NCI-H510A (cell line): Measurements from ENCODE around the gene APOH.

Experiments used
- DNase-seq: peaks from one replicate; lab custom pipeline; 2025; lab: John Stamatoyannopoulos, UW

The APOH gene

DNA sequence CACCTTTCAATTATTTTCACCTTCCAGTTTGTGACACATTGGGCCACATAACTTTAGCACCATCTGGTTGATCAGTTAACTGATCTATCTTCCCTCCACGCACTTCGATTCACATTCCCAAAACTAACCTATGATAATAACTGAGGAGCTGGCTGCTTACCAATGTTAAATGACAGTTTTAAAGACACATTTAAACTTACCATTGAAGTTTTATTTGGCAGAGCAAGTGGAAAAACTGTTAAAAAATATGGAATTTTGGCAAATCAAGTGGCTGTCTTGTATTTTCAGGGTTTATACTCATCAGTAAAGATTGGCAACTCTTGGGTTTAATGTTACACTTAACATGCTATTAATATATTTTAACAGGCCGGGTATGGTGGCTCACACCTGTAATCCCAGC is 5.4 kb upstream of the APOH start:
- no peak for DNase-seq

DNA sequence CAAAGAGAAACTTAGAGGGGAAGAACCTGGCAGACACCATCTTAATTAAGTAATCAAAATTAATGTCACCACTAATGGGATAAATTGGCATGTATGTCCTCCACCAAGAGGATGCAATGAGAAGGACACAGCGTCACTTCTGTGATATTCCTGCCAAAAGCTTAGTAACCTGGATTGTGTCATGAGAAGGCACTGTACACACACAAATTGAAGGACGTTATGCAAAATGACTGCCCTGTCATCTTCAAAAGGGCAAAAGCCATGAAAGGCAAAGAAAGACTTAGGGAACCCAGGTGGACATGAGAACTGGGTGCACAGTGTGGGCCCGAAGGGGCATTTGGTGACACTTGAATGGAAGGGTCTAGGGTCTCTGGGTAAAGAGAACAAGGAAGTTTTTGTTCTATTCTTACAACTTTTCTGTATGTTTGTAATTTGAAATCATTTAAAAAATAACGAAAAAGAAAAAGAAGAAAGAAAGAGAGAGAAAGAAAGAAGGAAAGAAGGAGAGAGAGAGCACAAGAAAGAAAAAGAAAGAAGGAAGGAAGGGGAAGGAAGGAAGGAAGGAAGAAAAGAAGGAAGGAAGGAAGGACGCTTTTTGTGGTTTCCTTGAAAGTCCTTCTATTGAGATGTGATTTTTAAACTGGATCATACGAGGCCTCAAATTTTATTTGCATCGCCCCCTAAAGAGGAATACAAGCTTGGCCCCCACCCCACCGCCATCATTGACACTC is 4.0 kb upstream of the APOH start:
- DNase-seq: no peak

DNA sequence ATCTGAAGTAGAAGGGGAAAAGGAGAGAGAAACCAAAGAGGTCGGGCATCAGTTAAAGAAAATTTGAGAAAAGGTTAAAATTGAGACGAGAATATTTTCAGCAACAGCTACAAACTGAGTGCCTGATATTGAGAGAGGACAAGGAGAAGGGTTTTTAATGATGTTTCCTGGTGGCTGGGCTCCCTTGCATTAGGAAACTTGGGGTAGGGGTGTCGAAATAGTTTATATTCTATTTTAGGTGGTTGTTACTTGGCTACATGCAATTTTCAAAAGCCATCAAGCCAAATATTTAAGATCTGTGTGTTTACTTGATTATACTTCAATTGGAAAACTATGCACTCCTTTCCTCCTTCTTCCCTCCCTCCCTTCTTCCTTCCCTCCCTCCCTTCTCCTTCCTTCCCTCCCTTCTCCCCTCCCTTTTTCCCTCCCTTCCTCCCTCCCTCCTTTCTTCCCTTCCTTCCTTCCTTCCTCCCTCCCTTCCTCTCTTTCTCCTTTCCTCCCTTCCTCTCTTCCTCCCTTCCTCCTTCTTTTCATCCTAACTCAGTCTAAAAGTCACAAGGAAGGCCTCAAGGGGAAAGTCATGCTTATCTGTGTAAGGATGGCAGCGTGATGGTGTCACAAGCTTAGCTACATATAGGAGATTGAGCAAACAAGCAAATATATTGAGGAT is 1.8 kb upstream of the APOH start:
- no peak for DNase-seq

DNA sequence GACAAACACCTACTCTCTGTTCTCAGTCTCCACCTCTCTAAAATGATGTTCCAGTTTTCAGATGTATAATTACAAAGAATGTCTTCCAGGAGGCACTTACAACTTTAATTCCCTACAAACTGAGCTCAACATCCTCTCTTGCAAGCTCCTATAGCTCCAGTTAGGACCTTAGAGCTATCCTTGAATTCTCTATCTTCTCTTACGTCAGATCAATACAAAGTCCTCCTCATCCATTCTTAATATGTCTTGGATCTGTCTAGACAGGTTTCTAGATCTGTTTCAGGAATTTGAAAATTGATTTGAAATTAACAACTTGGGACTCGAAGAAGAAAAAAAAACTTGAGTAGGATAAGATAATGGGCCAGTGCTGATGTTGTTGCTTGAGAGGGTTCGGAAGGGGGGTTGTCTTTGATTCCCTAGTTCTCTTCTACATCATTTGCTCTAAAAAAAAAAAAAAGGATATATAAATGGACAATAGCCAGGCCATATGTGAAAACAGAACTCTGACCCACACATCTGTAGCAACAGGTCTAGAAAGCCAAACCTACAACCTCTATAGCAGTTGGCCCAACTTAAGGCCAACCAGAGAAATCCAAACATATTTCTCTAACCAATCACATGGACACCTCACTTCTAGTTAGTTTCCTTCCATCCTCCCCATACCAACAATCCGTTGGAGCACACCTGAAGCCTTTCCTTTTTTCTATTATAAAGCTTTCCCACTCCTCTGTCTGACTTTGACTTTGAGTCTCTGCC is 746 bp upstream of the APOH start:
- DNase-seq: no peak

DNA sequence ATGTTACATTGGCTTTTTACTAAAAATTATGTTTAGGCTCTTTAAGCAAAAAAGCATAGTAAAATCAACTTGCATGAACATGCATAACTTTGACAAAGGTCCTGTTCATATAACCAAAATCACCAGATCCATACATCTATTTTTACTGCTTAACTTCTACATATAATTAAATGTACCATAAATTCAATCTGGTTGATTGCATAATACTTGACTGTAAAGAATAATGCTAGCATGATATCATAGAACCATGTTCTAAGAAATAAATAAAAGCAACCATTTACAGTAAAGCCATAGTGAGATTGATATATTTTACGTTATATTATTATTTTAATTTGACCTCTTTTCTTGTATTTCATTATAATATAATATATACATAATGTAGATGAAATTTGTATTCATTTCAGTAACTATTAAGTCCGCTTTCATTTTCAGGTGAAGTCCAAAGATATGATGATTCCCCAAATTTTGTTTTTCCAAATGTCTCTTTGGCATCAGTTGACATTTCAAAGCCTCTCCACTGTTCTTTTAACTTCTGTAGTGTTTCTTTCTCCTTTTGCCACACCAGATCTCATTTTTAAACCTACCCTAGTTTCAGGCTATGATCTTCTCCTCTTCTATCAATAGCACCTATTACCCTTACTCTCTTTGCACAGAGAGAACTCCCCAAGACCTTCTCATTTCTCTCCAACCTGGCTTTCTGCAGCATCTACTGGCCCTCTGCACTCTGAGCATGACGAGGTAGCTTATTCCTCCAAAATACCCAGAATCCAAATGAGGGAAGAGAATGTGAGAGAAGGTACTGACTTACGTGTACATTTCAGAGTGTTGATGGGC is 1.8 kb downstream of the APOH start:
- DNase-seq: no peak

DNA sequence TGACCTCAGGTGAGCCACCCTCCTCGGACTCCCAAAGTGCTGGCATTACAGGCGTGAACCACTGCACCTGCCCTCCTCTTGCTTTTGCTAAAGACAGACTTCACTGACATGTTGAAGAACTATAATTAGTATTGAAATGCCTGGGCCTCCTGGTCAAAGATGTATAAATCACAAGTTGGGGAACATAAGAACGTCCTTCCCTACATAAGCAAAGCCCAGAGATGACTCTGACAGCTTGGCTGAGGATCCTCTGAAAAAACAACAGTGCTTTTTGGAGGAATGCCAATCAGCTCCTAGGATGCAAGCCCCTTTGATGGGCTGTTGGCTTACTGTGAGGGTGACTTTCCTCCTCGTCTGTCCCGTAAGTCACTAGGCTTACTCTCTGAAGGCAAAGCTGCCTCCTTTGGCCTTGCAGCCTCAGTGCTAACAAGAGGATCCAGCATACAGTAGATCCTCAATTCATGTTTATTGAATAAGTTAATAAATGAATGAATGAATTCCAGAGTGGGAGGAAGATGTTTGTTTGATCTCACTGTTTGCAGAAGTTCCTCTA is 6.3 kb downstream of the APOH start:
- no peak for DNase-seq

DNA sequence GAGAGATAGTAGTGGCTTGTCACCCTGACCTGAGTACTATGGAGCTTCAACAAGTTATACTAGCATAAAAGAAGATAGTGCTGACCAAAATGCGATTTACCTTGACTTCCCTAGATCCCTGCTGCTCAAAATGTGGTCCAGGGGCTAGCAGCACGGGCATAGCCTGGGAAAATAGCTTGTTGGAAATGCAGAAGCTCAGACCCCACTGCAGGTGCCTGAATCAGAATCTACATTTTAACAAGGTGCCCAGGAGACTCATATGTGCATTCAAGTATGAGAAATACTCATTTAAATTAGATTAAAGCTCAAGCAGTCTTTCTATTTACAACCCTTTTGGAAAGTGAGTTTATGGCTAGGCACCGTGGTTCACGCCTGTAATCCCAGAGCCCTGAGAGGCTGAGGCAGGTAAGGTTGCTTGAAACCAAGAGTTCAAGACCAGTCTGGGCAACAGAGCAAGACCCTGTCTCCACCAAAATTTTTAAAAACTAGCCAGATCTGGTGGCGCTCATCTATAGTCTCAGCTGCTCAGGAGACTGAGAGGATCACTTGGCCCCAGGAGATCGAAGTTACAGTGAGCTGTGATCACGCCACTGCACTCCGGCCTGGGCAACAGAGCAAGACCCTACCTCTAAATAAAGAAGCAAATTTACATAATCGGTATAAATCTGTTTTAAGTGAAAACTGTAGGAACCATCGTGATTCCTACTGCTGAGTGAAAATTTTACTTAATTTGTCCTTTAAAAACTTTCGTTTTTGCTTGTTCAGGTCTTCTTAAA is 7.3 kb downstream of the APOH start:
- no peak for DNase-seq

DNA sequence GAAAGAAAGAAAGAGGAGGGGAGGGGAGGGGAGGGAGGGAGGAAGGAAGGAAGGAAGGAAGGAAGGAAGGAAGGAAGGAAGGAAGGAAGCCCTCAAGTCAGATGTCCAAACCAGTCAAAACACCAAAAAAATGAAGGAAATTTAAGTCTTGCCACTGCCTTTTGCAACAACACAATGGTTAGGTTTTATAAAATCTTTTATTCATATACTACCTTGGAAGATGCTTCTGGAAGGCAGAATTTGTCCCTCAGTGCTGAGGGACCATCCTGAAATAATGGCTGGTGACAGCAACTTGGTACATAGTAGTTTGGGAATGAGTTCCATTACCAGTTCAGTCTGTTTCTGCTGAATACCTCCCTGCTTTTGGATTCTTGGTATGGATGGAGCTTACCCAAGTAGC is 7.9 kb downstream of the APOH start:
- no peak for DNase-seq

DNA sequence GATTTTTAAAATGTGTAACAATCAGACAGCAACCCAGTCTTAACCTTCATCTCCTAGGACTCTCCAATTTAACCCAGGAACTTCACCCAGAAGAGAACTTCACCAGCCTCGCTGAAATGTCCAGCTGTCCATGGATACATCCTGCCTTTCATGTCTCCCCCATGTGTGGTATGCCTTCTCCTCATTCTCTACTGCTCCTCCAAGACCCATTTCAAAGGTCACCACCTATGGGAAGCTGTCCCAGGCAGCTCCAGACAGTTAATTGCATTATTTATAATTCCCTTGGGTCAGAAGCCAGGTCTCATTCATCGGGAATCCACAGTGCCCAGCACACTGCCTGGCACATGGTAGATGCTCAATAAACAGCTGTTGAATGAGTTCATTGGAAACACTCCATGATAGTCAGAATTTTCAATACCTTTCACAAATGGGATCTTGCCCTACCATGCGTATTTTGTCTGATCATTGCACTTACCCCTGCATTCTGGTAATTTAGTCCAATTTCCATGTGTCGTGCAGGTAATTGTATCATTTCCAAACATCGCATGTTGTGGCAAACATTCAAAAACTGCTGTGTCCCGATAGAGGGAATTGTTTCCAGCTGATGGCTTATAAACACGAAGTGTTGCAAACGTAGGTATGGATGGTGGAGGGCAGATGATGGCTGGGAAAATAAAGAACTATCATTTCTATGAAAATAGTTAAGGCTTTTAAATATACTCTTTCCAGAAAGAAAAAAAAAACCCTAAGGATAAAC is 9.0 kb downstream of the APOH start:
- DNase-seq: no peak

DNA sequence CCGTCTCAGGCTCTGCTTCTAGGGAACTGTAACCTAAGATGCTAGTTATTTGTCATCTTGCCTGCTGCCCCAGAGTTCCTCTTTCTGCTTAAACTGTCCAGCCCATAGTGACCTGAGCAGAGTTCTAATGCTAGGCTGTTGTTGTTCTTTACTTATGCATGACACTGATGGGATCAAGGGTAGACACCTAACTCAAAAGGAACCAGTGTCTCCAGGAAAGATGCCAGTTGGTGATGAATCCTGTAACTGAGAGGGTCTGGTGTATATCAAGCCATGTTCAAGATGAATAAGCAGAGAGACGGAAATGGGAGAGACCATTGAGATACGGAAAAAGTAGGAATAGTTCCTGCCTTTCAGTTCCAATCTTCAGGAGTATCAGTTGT is 13.7 kb downstream of the APOH start:
- no peak for DNase-seq

DNA sequence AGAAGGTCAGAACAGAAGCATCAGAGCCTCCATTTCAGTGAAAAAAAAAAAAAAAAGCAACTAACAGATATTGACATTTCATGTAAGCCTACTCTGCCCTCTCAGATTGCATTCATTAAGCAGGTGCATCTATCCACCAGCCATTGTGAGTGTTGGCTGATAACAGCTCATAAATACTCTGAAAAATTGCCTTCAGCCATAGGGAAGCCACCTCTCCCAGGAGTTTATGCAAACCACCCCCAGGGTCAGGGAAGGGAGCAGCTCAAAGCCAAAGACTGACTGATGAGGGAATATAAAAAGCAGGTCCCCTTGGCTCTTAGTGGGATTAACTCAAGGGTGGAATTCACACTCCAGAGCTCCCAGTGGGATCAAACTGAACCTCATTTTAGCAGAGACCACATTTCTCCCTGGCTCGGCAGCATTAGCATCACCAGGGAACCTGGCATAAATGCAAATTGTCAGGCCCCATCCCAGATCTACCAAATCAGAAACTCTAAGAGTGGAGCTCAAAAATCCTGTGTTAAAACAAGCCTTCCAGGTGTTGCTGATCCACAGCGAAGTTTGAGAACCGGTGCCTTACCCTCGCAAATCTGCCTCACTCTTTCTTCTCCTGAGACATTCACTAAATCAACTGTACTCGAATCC is 14.2 kb downstream of the APOH start:
- DNase-seq: no peak

DNA sequence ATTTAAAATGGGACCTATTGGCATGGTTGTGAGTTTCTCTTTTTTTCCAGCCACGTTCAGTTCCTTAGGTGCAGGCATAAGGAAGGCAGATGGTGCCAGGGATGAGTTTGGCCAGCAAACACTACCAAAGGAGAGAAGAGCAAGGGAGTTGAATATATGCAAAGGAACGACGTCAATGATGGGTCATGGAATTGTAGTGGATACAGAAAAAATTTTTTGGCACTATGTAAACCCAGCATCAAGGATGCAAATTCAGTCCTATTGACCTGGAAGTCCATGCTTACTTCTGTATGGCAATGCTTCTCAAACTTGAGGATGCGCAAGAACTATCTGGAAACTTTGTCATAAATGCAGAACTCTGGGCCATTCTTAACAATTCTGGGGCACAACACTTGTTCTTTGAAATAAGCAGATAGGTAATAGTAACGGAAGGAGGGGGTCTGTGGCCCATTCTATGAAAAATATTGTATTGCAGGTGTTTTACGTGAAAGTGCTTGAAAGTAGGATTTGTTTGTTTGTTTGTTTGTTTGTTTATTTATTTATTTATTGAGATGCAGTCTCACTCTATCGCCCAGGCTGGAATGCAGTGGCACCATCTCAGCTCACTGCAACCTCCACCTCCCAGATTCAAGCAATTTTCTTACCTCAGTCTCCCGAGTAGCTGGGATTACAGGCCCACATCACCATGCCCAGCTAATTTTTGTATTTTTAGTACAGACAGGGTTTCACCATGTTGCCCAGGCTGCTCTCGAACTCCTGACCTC is 18.0 kb downstream of the APOH start:
- no peak for DNase-seq

DNA sequence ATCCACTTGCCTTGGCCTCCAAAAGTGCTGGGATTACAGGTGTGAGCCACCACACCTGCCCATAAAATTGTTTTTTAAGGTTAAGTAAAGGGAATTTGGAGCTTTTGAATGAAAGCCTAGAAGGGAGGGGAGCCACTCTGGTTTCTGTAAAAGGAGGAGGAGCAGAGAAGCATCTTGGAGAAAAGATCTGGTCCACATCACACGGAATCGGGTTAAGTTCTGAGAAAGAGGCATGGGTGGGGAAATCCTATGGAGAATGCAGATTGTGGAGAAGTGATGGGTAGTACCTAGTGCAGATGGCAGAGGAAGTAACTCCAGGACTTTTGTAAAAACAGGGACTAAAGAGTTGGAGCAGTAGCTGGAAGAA is 19.0 kb downstream of the APOH start:
- DNase-seq: no peak

DNA sequence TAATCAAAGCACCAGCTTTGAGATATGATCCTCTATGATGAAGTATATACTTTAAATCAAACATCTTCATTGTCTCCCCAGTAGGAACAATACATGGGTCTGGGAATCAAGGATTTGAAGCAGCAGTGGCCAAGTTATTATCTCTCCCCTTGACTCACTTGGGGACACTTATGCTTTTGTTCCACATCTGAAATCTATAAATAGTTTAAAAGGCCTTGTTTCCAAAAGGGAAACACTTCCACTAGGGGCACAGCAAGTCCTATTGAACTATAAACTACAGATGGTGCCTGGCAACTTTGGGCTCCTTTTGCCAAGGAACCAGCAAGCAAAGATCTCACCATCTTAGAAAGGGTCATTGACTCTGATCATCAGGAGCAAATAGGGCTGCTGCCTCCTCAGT is 21.3 kb downstream of the APOH start:
- DNase-seq: no peak

DNA sequence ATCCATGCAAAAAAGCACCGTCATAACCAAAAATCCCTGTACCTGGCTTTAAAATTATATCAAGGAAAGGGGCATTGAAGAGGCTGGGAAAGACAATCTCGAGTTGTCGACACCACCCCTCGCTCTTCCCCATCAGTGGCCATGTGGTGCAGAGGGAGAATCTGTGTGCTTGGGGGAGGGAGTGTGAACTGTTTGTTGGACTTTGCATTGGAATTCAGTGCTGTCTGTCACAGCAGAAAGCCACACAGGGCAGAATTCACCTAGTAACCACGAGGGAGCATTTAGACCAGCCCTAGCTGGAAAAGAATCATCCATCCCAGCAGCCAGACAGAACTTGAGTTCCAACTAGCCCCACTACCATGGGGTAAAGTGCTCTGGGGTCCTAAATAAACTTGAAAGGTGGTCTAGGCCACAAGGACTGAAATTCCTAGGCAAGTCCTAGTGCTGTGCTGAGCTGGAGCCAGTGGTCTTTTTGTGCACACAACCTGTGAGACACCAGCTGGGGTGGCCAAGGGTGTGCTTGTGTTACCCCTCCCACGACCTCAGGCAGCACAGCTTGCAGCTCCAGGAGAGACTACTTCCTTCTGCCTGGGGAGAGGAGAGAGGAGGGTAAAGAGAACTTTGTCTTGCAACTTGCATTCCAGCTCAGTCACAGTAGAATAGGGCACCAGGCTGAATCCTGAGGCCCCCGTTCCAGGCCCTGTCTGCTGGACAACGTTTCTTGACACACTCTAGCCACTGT is 25.8 kb downstream of the APOH start:
- no peak for DNase-seq

DNA sequence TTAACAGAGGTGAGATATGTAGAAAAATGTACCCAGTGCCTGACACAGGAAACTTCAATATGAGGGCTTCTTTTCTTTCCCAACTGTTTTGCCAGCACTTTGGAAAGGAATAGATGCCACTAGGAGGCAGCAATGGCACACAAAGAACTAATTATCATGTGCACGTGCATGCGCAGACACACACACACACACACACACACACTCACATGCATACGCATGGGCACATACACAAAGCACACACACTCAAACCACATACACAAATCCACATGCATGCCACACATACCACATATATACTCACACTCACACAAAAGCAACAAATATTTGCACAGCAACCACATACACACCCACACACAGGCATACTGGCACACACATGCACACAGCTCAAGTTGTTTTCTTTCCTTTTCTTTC is 28.5 kb downstream of the APOH start:
- DNase-seq: peak; percentile 39

DNA sequence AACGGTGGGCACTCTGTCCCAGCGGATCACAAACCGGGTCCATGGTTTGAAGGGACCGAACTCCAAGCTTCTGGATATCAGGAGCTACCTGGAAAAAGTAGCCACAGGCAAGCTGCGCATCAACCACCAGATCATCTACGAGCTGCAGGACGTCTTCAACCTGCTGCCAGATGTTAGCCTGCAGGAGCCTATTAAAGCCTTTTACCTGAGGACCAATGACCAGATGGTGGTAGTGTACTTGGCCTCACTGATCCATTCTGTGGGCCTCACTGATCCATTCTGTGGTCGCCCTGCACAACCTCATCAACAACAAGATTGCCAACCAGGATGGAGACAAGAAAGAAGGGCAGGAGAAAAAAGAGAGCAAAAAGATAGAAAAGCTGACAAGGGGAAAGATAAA is 31.0 kb downstream of the APOH start:
- no peak for DNase-seq

DNA sequence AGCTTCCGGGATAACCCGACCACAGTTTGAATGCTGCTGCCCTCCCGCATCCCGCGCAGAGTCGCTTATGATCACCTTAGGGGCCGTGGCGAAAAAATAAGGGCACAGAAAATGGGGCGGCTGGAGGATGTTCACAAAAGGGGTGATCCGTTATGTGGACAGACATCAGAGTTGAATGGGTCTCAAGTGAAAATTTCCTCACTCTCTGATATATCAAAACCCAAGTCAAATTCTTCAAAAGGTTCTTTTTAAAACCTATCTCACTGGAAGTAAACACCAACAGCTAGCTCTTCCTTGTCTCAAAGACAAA is 36.9 kb downstream of the APOH start:
- no peak for DNase-seq
